GM18508 (cell line): Measurements from ENCODE around the gene DRC1.

ENCODE experiments used
- ATAC-seq: cut with Tn5 transposase; IDR thresholded peaks from one replicate; pipeline ENCODE4 v1.9.1; 2021; ENCODE audit warnings: moderate number of reproducible peaks; ENCODE audit not compliant: insufficient read depth, unreplicated experiment

Gene DRC1

GRCh38 chr2:26396734-26397298, 4.9 kb upstream of the DRC1 start:
- no peak for ATAC-seq

- no peak for ATAC-seq
Observed at GRCh38 chr2:26399771-26400376, 1.8 kb upstream of the DRC1 start.

- no peak for ATAC-seq
Observed at GRCh38 chr2:26400723-26401122, 997 bp upstream of the DRC1 start.

- no peak for ATAC-seq
Observed at GRCh38 chr2:26407526-26407925, 5.8 kb downstream of the DRC1 start.

GRCh38 chr2:26409785-26410184, 8.1 kb downstream of the DRC1 start:
- ATAC-seq: no peak

GRCh38 chr2:26410764-26411243, 9.1 kb downstream of the DRC1 start:
- ATAC-seq: no peak

- ATAC-seq: no peak
Observed at GRCh38 chr2:26411419-26411818, 9.7 kb downstream of the DRC1 start.

- no peak for ATAC-seq
Observed at GRCh38 chr2:26412091-26412673, 10.5 kb downstream of the DRC1 start.

GRCh38 chr2:26414311-26414710, 12.6 kb downstream of the DRC1 start:
- ATAC-seq: no peak

- ATAC-seq: no peak
Observed at GRCh38 chr2:26421961-26422360, 20.2 kb downstream of the DRC1 start.

GRCh38 chr2:26422947-26423629, 21.4 kb downstream of the DRC1 start:
- no peak for ATAC-seq

- no peak for ATAC-seq
Observed at GRCh38 chr2:26423750-26424149, 22.0 kb downstream of the DRC1 start.

GRCh38 chr2:26424221-26424620, 22.5 kb downstream of the DRC1 start:
- ATAC-seq: no peak

- no peak for ATAC-seq
Observed at GRCh38 chr2:26428846-26429245, 27.1 kb downstream of the DRC1 start.

- no peak for ATAC-seq
Observed at GRCh38 chr2:26429779-26430578, 28.3 kb downstream of the DRC1 start.

- no peak for ATAC-seq
Observed at GRCh38 chr2:26430826-26431225, 29.1 kb downstream of the DRC1 start.

- no peak for ATAC-seq
Observed at GRCh38 chr2:26432363-26432762, 30.6 kb downstream of the DRC1 start.

GRCh38 chr2:26432859-26433258, 31.1 kb downstream of the DRC1 start:
- ATAC-seq: no peak

- ATAC-seq: no peak
Observed at GRCh38 chr2:26435106-26435505, 33.4 kb downstream of the DRC1 start.

- no peak for ATAC-seq
Observed at GRCh38 chr2:26438526-26438925, 36.8 kb downstream of the DRC1 start.

- no peak for ATAC-seq
Observed at GRCh38 chr2:26438926-26439325, 37.2 kb downstream of the DRC1 start.
